ENCODE results near the gene ACVR1B. TPM values are rescaled to one million over a fixed set of nuclear protein-coding genes. Genes with fewer than 3 reads are reported as not detected.

Gene ACVR1B
- total RNA-seq, 4 donors from 2014 or later, result 14.8 to 16.3 (median 15.4) TPM

DNA sequence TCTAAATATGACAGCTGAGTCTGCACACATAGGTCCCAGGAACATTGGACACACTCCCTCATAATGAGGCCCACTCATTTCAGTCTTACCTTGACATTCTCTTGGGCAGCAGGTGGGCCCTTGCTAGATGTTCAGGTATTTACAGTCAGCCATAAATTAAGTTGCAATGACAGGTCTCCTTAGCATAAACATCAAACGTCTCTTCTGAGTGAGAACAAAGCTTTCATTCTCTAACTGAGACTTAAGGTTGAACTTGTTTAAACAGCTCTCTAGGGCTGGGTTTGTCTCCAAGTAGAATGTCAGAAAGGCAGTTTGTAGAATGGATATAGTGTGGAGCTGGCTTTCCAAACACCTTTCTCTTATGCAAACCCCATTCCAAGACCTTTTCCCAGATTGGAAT is 10.3 kb downstream of the ACVR1B start:
- TF ChIP-seq, protein P1, sequence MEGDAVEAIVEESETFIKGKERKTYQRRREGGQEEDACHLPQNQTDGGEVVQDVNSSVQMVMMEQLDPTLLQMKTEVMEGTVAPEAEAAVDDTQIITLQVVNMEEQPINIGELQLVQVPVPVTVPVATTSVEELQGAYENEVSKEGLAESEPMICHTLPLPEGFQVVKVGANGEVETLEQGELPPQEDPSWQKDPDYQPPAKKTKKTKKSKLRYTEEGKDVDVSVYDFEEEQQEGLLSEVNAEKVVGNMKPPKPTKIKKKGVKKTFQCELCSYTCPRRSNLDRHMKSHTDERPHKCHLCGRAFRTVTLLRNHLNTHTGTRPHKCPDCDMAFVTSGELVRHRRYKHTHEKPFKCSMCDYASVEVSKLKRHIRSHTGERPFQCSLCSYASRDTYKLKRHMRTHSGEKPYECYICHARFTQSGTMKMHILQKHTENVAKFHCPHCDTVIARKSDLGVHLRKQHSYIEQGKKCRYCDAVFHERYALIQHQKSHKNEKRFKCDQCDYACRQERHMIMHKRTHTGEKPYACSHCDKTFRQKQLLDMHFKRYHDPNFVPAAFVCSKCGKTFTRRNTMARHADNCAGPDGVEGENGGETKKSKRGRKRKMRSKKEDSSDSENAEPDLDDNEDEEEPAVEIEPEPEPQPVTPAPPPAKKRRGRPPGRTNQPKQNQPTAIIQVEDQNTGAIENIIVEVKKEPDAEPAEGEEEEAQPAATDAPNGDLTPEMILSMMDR (IDR thresholded peaks at IDR 0.05; ENCODE audit: low read depth), result no peak

DNA sequence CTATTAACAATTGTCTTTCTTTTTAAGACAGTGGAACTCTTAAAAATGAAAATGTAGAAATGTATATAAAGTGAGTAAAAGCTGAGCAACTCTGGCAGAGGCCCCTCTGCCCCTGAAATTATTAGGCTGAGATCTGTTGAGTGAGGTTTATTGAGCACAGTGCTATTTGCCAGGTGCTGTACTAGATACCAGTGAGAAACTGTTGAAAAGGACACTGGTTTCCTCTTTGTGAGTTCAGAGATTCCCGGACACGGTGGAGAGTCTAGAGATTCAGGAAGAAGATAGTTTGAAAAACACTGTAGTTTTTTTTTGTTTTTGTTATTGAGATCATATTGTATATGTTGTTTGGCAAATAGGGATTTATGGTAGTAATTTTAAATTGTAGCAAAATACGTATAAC is 11.2 kb downstream of the ACVR1B start:
- TF ChIP-seq, protein P1 (IDR thresholded peaks at IDR 0.05; ENCODE audit: low read depth), result no peak

DNA sequence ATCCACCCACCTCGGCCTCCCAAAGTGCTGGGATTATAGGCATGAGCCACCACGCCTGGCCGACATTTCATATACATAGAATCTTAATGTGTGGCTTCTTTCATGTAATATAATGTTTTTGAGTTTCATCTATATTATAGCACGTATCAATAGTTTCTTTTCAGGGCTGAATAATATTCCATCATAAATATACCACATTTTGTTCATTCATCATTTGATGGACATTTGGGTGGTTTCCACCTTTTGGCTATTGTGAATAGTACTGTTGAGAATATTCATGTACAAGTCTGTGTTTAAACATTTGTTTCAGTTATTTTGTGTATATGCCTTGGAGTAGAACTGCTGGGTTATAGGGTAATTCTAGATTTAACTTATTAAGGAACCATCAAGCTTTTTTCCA is 12.0 kb downstream of the ACVR1B start:
- TF ChIP-seq, protein P1 (IDR thresholded peaks at IDR 0.05; ENCODE audit: low read depth), result no peak

DNA sequence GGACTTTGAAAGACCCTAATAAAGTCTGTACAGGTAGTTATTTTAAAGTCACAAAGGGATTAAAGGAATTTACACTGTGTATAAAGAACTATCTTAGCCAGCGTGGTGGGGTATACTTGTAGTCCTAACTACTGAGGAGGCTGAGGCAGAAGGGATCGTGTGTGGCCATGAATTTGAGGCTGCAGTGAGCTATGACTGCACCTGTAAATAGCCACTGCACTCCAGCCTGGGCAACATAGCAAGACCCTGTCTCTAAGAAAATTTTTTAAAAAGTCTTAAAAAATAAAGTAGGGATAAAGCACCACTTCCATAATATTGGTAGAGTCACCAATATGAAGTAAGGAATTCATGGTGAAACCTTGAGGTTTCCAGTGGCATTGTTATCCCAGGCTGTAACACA is 18.1 kb downstream of the ACVR1B start:
- TF ChIP-seq, protein P1 (IDR thresholded peaks at IDR 0.05; ENCODE audit: low read depth), result no peak

DNA sequence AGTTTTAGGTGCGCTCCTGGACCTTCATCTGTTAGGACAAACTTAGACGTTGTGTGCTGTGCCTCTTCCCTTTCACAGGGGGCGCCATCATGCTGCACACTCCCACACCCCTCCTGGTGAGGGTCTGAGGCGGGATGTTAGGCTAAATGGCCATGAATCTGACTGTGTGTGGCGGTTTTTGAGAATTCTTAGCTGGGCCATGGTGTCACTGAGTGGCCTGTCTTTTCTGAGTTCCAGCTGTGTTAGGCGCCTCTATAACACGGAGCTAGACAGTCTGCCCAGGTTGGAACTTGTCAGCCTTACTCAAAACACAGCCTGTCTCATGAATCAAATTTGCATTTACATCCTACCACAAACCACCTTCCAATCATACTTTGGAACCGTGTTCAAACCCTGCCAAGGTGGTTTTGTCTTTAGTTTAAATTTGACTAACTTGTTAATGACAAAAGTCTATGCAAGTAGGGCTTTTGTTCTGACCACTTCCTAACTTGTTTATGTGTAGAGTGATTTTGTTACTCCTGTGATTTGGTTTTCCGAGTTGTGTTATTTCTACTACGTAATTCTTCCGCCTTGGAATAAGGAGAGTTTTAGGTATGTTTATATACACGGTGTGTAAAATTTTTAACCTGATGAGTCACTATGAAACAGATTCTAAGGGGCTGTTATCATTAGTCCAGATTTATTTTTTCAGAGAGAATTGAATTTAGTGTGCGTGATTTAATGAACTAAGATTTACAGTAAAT is 19.6 kb downstream of the ACVR1B start:
- TF ChIP-seq, protein P1 (IDR thresholded peaks at IDR 0.05; ENCODE audit: low read depth), result no peak

DNA sequence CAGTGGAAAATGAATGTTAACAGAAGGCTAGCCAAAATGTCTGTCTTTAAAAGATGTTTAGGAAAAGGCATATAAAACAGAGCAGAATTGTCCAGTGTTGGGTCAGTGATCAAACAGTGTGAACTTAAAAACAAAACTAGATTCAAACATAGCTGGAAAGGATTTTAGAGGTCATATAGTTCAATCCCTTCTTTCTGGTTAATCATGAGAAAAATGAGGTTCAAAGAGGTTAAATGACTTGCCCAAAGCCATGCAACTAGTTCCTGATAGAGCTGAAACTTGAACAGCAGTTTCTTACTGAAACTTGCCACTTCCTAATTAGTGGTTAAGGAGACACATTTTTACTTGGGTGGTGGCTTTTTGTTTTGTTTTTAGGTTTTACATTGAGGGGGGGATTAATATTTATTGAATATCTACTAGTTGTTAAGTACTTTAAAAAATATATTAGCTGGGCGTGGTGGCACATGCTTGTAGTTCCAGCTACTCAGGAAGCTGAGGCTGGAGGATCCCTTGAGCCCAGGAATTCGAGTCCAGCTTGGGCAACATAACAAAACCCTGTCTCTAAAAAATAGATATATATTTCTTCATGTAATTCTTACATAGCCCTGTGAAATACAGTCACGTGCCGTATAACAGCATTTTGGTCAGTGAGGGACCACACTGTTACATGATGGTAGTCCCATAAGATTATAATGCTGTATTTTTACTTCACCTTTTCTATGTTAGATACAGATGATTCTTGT is 20.4 kb downstream of the ACVR1B start:
- TF ChIP-seq, protein P1 (IDR thresholded peaks at IDR 0.05; ENCODE audit: low read depth), result no peak

DNA sequence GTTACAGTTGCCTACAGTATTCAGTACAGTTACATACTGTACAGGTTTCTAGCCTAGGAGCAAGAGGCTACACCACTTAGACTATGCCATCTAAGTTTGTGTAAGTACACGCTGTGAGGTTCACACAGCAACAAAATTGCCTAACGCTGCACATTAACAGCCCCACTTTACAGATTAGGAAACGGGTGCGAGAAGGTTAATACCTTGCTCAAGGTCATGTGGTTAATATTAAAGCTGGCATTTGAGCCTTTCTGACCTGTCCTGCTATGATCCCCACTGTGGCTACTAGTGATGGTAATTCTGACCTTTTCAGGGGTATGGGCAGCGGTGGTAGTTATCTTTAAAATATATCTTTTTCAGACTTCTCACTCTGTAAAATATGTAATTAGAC is 20.9 kb downstream of the ACVR1B start:
- TF ChIP-seq, protein P1 (IDR thresholded peaks at IDR 0.05; ENCODE audit: low read depth), result no peak
